NCI-H748 treated with DMSO at 0.1 percent for 48 hours (cell line): ENCODE results near the gene TIGD4.
"Not testable (repeated sequence)": the region's sequence is repeated elsewhere in the genome, so short reads cannot be mapped to it uniquely, and the experiment has no call there.

Experiments
- DNase-seq: peaks from one replicate; lab custom pipeline; 2025; lab: John Stamatoyannopoulos, UW

The TIGD4 gene

GRCh38 chr4:152780267-152780778, 793 bp upstream of the TIGD4 start:
- no peak for DNase-seq

- DNase-seq = no peak
These were observed 646 bp downstream of the TIGD4 start for GRCh38 chr4:152778656-152779512.

- no peak for DNase-seq
These were observed 2.0 kb downstream of the TIGD4 start for GRCh38 chr4:152777488-152777887.

- DNase-seq = no peak
These were observed 3.2 kb downstream of the TIGD4 start for GRCh38 chr4:152776352-152776751.

GRCh38 chr4:152773953-152774352, 5.6 kb downstream of the TIGD4 start:
- no peak for DNase-seq

- no peak for DNase-seq
These were observed 6.2 kb downstream of the TIGD4 start for GRCh38 chr4:152773339-152773738.

GRCh38 chr4:152771741-152772533, 7.6 kb downstream of the TIGD4 start:
- DNase-seq = no peak

GRCh38 chr4:152765069-152765737, 14.3 kb downstream of the TIGD4 start:
- DNase-seq = not testable (repeated sequence)

- DNase-seq = no peak
These were observed 15.7 kb downstream of the TIGD4 start for GRCh38 chr4:152763796-152764195.

GRCh38 chr4:152748619-152749018, 30.9 kb downstream of the TIGD4 start:
- DNase-seq = no peak

GRCh38 chr4:152747444-152747843, 32.1 kb downstream of the TIGD4 start:
- DNase-seq = no peak

- no peak for DNase-seq
These were observed 40.7 kb downstream of the TIGD4 start for GRCh38 chr4:152738827-152739226.

- no peak for DNase-seq
These were observed 43.6 kb downstream of the TIGD4 start for GRCh38 chr4:152735906-152736305.

GRCh38 chr4:152735396-152735859, 44.1 kb downstream of the TIGD4 start:
- peak; percentile 1 for DNase-seq

GRCh38 chr4:152734699-152735050, 44.9 kb downstream of the TIGD4 start:
- no peak for DNase-seq

GRCh38 chr4:152734015-152734698, 45.4 kb downstream of the TIGD4 start:
- no peak for DNase-seq

GRCh38 chr4:152731997-152732396, 47.5 kb downstream of the TIGD4 start:
- no peak for DNase-seq

- no peak for DNase-seq
These were observed 50.1 kb downstream of the TIGD4 start for GRCh38 chr4:152729466-152729865.

- DNase-seq = no peak
These were observed 51.2 kb downstream of the TIGD4 start for GRCh38 chr4:152728343-152728742.

- no peak for DNase-seq
These were observed 51.7 kb downstream of the TIGD4 start for GRCh38 chr4:152727784-152728183.

- no peak for DNase-seq
These were observed 55.0 kb downstream of the TIGD4 start for GRCh38 chr4:152724494-152724893.

GRCh38 chr4:152723236-152723635, 56.3 kb downstream of the TIGD4 start:
- DNase-seq = no peak
